Left cardiac atrium (tissue), 4 donors: ENCODE data around the gene SNAI3. TPM values are rescaled to one million over a fixed set of nuclear protein-coding genes. Genes with fewer than 3 reads are reported as not detected.

Source experiments
- ATAC-seq, 2 donors: fragments of 200-7000 bp; cut with Tn5 transposase; one replicate each; pipeline ENCODE4 v1.9.1; 2020; ENCODE audit warnings: mild to moderate bottlenecking in 2 of 2, moderate library complexity in 2 of 2
- DNase-seq: peaks from one replicate; pipeline ENCODE4 v3.0.0-alpha.2; 2020
- intact Hi-C, 2 donors: fragments of 100-400 bp; cut with DNase I; formaldehyde crosslinking; loops; one replicate each; pipeline versions ENCODE4 v1.14.1 to v1.15.1; 2022 to 2023
- total RNA-seq, 2 donors: library from RNA; stranded (reverse); fragmentation: NEBNext Ultra II Directional; extraction: Animal tissue kit (Norgen Biotek cat#: 25700); gene quantifications; one replicate each; pipeline ENCODE4 v1.2.1, GENCODE V29; 2021
- donor health status: DM: no; HTN: yes; CAD: no.
- donor health status: DM: no; HTN: yes; CAD: no; lungs with severe emphysema.
- donor health status: DM: yes; HTN: yes; CAD: no.
- donor health status: Dilated cardiomyopathy.

The SNAI3 gene
- total RNA-seq, 2 donors from 2014 or later = 0.55 to 2.7 TPM

GRCh38 chr16:88645455-88645854 lies 40.9 kb downstream of the SNAI3 start:
- DNase-seq = no peak
- intact Hi-C loops = no loop called here
- ATAC-seq = no peak

GRCh38 chr16:88643644-88643932 lies 42.7 kb downstream of the SNAI3 start:
- DNase-seq (no peak), ATAC-seq (no peak)
- intact Hi-C loops = no loop called here

GRCh38 chr16:88642881-88643643 lies 43.2 kb downstream of the SNAI3 start:
- no peak for ATAC-seq
- no peak for DNase-seq
- intact Hi-C loops = no loop called here

- DNase-seq (no peak), ATAC-seq (no peak)
- intact Hi-C loops = no loop called here
Measured at GRCh38 chr16:88640498-88641247, 45.6 kb downstream of the SNAI3 start.

- DNase-seq (no peak), ATAC-seq (no peak)
Measured at GRCh38 chr16:88640039-88640495, 46.2 kb downstream of the SNAI3 start.

GRCh38 chr16:88639231-88640038 lies 46.9 kb downstream of the SNAI3 start:
- intact Hi-C loops = no loop called here
- DNase-seq (no peak), ATAC-seq (no peak)

More at GRCh38 chr16:88640039-88640495, 46.2 kb downstream of the SNAI3 start:
- intact Hi-C loops = no loop called here

- intact Hi-C loops = no loop called here
- ATAC-seq (no peak), DNase-seq (no peak)
Measured at GRCh38 chr16:88638323-88639230, 47.7 kb downstream of the SNAI3 start, which contains the start of gene IL17C. TSS of gene IL17C (plus strand) at chr16:88638572. CDS start at chr16:88638642, 70 bp downstream.

- intact Hi-C loops = no loop called here
- ATAC-seq = no peak
- DNase-seq = no peak
Measured at GRCh38 chr16:88636488-88637265, 49.6 kb downstream of the SNAI3 start.

GRCh38 chr16:88635671-88636319 lies 50.5 kb downstream of the SNAI3 start:
- DNase-seq = no peak
- ATAC-seq = no peak
- intact Hi-C loops = no loop called here

- intact Hi-C loops = no loop called here
- ATAC-seq (no peak), DNase-seq (no peak)
Measured at GRCh38 chr16:88634994-88635670, 51.2 kb downstream of the SNAI3 start.

- DNase-seq (peak; percentile 71), ATAC-seq (peak; percentile 63 to 72)
- intact Hi-C loops = no loop called here
Measured at GRCh38 chr16:88634141-88634993, 51.9 kb downstream of the SNAI3 start.

- no peak for DNase-seq
- intact Hi-C loops = no loop called here
- ATAC-seq = peak; percentile 8 to 11
Measured at GRCh38 chr16:88633684-88634140, 52.6 kb downstream of the SNAI3 start.

GRCh38 chr16:88632587-88632930 lies 53.7 kb downstream of the SNAI3 start:
- ATAC-seq (no peak), DNase-seq (no peak)
- intact Hi-C loops = no loop called here

- intact Hi-C loops = no loop called here
- ATAC-seq (no peak), DNase-seq (no peak)
Measured at GRCh38 chr16:88631920-88632586, 54.3 kb downstream of the SNAI3 start.

GRCh38 chr16:88631384-88631783 lies 54.9 kb downstream of the SNAI3 start:
- DNase-seq = no peak
- no peak for ATAC-seq
- intact Hi-C loops = no loop called here

GRCh38 chr16:88630941-88631340 lies 55.4 kb downstream of the SNAI3 start:
- ATAC-seq (no peak), DNase-seq (no peak)
- intact Hi-C loops = no loop called here
